HG03520 (cell line): ENCODE results near the gene CALN1.

ENCODE experiments used
- ATAC-seq: cut with Tn5 transposase; IDR thresholded peaks from one replicate; pipeline ENCODE4 v1.9.1; 2021; ENCODE audit warnings: mild to moderate bottlenecking, moderate library complexity; ENCODE audit not compliant: unreplicated experiment

CALN1 gene

DNA sequence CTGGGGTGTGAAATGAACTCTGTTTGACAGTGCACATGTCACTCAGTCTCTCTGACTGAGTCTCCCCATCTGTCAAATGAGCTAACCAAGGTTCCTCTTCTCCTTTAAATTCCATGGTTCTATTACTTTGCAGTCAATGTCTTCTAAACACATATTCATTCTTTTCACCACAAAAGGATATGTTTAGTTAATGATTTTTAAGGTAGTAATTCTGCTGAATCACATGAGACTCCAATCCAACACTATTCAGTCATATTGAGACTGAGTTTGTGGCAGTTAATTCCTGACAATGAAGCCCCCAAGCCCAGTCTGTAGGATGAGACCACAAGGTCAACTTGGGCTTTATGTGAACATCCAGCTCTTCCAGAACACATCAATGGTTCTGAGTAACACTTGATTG, 85.3 kb downstream of the CALN1 start:
- no peak for ATAC-seq

DNA sequence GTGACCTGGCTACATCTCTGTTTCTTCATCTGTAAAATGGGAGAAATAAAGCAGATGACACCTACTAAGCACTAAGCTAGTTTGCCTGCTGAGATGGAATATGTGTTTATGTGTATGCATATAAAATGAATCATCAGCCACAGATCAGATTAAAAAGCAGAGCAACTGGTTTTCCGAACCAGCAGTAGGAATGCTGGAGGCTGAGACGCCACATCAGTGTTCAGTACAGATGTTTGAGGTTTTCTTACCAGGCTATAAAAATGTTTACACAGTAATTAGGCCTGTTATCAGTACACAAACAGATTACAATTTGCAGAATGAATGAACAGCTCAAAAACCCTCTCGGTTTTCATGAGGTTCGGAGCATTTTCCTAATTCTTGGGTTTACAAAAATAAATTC, 85.8 kb downstream of the CALN1 start:
- ATAC-seq: no peak

DNA sequence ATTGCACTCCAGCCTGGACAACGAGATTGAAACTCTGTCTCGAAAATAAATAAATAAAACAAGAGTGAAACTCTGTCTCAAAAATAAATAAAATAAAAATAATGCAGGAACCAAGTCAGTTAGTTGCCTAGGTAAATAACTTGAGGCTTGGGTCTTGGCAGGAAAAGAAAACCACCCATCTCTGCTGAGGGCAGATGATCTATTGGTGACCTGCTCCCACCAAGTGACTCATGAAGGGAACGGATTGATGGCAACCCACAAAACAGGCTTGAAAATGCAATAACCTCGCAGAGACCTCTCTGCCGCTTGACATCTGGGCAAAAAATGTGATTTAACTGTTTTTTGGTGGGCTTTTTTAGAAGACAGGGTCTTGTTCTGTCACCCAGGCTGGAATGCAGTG, 86.6 kb downstream of the CALN1 start:
- no peak for ATAC-seq

DNA sequence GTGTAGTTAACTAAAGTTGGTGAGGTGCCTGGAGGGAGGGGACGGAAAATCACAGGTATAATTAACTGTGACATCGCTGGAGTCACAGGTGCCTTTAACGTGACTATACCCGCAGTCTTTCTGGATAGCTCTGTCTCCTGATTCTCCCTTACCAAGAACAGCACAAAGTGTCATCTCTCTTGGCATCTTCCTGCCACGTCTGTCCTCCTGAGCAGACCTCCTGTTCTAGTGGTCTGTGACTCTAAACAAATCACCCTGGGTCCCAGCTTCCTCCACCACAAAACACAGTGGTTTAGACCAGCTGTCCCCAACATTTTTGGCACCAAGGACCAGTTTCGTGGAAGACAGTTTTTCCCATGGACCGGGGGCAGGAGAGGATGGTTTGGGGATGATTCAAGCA, 90.5 kb downstream of the CALN1 start:
- ATAC-seq: no peak

DNA sequence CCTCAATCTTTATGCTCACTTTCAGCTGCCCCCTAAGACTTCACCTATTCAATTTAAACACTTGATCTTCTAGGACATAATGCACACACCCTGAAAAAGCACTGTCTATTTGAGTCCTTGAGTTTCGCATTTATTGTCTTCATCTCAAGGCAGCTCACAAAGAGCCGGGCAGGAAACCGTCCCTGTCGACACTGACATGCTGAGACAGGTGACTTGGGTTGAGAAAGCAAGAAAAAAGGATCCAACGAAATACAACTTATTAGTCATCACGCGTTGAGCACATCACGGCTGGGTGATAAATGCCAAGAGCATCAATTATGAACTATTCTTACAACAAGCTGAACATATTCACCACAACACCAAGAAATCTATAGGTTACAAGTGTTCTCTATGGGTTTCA, 91.1 kb downstream of the CALN1 start:
- ATAC-seq: no peak

DNA sequence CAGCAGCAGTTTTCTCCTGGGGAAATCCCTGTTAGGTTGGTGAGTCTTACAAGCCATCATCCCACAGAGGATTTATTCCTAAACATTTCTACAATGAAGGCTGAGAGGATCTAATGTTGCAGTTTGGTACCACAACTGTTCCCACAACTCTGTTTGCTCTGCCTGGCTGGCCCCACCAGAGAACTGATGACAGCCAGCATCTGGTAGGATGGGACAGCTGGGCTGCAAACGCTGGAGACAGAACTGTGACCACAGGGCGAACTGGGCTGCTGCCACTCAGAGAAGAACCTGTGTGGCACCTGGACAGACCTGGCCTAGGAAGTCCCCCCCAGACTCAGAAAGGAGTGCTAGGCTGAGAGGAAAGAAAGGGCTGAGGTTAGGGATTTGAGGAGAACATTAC, 94.8 kb downstream of the CALN1 start:
- ATAC-seq: no peak

DNA sequence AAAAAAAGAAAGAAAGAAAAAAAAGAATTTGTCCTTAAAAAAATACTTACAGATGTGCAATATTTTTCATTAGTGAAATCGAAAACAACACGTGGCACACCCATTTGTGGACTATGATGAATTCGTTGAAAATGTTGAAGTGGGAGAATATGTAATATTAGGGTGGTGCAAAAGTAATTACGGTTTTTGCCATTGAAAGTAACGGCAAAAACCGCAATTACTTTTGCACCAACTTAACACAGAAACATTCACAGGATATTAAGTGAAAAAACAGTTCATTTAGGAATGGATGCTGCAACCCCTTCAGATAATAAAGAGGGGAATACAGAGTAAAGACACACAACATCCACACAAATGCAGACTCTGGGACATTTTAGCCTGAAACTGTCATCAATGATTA, 96.0 kb downstream of the CALN1 start:
- ATAC-seq: no peak

DNA sequence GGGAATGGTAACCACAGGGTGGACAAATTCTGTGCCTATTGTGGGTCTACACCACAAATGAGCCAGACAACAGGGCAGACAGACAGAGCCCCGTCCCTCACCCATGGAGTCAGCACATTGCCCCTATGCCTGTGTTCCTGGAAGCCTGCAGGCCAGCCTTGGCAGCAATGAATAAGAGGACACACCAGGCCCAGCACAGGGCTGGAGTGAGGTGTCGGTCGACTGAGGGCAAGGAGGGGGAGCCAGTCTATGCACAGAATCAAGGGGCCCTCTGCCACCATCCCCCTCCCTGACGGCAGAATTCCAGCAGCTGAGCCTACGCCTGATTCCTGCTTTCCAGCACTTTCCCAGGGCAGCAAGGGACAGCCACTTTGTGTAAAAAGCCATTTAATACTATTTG, 98.2 kb downstream of the CALN1 start:
- ATAC-seq: no peak

DNA sequence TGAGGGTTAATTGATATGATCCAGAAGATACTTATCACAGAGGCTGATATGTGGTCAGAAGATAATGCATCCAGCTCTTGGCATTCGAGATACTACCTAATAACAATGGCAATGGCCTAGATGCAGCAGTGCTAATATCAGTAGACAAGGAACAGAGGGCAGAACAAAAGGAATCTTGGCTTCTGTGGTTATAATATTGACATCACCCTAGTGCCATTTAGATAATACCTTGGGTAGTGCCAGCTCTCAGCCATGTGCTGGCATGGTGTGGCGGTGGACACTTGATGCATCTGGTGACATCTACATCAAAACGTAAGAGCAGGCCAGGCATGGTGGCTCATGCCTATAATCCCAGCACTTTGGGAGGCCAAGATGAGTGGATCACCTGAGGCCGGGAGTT, 101.8 kb downstream of the CALN1 start:
- no peak for ATAC-seq

DNA sequence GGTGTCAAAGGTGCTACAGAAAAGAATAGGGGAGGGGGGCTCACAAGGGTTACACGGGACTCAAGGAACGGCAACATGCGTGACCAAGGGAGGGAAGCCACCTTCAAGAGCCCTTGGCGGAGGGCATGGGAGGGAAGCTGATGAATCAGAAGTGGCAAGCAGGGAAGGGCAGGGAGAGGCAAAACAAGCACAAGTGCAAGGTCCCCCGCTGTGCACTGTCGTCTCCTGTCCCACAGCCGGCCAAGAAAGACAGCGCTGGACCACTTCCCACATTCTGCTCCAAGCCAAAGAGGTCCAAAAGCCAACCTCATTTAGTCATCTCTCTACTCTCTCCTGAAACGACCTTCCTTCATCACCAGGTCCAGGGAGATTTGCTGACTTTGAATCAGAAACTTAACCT, 102.7 kb downstream of the CALN1 start:
- no peak for ATAC-seq

DNA sequence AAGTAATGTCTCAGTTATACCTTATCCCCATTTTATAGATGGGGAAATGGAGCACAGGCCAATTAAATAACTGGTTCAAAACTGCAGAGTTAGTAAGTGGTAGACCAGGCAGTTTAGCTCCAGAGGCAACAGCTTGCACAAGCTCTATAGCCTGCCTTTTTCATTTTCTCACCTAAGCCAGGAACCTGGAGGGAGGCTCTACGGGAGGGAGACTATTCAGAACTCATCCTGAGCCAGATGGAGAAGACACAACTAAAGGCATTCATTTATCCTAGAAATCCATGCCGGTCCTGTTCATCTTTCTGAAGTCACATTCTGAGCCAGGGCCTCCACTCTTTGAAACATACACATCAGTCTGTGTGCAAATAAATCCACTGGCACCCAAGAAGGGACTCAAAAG, 103.2 kb downstream of the CALN1 start:
- no peak for ATAC-seq

DNA sequence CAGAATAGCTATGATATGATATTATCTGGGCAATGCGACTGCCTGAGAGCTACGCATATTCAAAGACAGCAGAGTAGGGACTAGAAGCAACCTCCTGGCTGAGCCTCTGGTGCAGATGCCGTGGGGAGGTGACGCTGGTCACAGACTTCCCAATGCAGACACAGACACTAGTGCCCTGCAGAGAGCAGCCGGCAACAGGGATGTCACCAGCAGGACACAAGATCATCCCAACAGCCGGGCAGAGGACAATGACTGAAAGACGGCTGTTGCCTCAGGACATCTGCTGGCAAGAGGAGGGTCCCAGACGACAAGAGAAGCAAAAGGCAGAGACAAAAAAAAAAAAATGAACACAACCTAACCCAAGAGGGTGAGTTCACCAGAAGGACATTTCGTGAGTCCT, 104.6 kb downstream of the CALN1 start:
- no peak for ATAC-seq

DNA sequence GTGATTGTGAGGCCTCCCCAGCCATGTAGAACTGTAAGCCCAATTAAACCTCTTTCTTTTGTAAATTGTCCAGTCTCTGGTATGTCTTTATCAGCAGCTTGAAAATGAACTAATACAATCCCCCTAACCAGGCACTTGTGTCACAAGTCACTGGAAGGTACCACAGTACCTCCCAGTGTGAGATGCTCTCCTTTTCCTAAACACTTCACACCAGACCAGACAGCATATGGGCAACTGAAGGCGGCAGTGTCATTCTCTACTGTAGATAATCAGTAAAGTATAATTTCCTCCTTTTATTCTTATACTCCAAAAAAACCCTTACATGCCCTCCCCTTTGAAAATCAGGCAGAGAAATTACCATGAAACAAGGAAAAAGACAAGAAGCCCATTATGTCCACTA, 113.2 kb downstream of the CALN1 start:
- ATAC-seq: no peak

DNA sequence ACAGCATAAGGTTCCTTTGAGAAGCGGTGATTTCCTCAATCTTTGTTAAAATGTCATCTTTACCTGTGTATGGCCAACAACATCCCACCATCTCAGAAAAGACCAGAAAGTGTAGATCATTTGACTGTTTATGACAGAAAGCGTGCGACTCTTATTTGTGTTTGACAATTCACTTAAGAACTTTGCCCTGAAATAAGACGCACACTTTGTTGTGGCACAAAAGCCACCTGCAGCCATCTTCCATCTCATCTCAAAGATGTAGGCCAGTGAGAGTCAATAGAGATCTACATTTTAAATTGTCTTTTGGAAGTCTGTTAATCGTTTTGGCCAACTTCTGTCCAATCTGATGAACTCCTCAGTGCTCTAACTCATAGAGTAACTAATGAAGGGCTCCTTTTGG, 114.0 kb downstream of the CALN1 start:
- no peak for ATAC-seq

DNA sequence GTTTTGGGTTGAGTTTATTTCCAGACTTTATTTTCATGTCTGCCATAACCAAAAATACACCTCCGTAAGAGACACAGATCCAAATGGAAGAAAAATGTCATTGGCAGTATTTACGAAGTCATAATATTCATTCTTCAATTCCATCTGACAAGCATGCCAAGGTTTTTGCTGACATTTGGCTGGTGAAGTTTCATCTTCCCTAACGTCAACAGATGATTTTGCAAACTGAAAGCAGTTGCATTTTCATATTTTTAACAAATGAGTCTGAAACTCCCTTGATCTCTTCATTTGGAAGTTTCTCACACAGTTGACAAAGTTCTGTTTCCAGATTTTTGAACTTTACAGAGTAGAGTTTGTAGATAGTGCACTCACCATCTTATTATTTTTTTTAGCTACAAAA, 114.5 kb downstream of the CALN1 start:
- ATAC-seq: no peak

DNA sequence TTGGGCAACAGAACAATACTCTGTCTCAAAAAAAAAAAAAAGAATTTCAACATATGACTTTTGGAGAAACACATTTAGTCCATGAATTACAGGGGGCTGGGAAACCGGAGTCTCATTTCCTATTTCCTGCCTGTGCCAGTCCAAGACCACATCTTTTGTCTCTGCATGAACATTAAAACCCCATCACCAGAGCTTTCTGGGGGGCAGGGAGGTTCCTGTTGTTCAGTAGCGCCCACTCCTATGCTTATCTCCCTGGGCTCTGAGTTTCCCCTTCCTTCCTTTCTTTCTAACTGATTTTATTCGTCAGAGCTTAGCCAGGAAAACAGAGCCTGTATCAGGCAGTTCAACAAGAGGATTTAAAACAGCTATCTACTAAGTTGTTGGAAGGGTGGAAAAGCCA, 119.3 kb downstream of the CALN1 start:
- ATAC-seq: no peak

DNA sequence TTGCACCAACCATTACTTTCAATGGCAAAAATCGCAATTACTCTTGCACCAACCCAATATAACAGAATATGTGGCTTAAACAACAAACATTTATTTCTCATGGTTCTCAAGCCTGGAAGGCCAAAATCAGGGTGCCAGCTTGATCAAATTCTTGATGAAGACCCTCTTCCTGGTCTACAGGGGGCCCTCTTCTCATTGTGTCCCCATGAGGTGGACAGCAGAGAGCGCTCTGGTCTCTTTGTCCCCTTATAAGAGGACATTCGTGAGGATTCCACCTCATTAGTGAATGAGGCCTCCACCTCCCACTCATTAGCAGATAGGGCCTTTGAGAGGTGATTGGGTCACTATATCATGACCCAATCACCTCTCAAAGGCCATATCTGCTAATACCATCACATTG, 120.0 kb downstream of the CALN1 start:
- ATAC-seq: no peak

DNA sequence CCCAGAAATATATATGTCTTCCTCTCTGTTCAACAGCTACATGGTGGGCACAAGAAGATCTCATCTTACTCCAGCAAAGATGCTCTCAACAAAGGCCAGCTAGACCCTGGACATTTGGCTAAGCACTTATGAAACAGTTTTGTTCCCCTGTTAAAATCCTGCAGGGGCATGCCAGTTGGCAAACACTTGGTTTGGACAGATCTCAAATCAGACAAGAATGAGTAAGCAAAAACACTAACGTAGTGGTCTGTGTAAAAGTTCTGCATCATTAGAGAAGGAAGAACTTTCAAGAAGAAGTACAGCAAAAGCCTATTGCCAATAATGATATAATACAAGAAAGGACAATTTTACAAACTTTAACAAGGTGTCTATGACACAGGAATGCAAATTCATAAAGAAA, 125.6 kb downstream of the CALN1 start:
- no peak for ATAC-seq

DNA sequence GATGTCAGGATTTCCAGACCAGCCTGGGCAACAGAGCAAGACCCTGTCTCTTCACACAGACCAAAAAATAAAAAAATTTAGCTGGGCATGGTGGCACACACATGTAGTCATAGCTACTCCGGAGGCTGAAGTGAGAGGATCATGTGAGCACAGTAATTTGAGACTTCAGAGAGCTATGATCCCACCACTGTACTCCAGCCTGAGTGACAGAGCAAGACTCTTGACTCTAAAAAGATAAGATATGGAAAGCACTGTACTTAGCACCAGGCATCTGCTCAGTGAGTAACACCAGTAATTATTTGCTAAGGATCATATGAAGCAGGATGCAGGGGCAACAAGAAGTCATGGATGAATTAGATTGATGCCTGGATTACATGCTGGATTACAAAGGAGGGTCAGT, 128.8 kb downstream of the CALN1 start:
- ATAC-seq: no peak

DNA sequence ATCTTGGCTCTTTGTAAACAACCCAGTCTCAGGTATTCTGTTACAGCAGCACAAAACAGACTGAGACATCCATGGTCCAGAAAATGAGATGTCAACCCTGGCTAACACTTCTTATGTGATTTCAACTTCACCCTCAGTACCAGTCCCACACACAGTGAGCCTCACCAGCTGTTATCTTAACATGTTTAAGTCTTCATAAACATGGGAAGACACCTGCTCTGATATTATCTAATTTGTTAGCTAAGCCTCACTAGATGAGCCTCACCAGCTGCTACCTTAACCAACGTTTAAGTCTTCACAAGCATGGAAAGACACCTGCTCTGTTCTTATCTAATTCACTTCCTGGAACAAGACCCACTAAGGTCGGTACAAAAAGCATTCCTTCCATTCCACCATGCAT, 130.8 kb downstream of the CALN1 start:
- ATAC-seq: no peak

DNA sequence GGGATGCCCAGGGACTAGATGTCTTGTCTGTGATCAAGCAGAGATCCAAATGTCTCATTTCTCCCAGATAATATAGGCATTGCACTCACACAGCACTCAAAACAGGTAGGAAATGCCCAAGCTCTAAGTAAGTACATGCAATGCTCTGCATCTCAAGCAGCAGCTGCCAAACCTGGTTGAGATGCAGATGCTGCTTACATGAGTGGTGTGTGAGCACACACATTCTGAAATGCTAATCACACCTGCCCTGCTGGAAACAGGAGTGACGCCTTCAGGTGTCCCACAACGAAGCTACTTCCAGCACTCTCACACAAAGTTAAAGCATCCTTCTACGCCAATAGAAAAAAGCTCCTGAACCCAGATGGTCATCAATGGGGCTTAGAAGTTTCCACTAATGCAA, 132.9 kb downstream of the CALN1 start:
- no peak for ATAC-seq

DNA sequence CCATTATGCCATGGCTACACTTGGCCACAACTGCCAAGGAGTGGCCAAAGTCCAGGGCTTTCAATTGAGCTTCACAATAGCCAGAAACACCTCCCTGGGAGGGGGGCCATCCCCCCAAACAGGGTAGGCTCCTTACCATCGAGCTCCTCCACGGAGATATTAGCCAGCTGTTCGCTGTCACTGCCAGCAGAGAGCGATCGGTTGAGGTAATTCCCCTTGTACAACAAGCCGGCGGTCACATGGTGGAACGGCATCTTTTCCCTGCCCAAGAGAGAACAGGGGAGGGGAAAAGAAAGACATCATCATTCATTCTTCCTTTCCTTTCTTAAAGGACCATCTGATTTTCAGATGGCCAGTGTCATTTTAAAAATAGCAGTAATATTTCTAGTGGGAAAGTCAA, 133.6 kb downstream of the CALN1 start:
- no peak for ATAC-seq

DNA sequence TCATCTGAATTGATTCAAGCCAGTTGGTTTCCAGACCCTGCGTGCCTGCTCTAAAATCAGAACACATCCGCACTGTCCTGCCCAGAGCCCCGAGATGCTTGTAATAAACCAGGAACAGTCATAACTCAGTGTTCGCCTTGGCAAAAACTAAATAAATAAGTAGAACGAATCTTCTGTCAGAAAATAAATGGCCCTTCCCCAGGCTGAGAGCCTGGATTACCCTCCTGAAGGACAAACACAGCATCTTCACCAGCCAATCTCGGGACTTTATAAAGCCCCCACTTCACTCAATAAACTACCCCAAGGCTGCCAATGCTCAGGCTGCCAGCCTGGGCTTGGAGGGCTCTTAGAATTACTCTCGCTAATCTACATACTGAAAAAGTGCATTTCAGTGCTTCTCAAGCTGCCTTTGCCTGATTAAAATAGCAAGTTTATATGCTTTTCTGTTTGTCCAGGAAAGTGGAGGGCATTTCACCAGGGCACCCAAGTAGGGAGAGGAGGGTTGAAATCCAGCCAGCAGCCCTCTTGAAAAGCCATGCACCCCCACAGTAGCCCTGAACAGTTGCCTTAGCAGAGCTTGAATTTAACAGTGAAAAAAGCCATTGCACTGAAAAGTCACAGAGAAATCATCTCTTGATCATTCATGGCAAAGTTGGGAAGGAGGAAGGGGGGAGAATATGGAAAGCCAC, 136.6 kb downstream of the CALN1 start:
- ATAC-seq: no peak

DNA sequence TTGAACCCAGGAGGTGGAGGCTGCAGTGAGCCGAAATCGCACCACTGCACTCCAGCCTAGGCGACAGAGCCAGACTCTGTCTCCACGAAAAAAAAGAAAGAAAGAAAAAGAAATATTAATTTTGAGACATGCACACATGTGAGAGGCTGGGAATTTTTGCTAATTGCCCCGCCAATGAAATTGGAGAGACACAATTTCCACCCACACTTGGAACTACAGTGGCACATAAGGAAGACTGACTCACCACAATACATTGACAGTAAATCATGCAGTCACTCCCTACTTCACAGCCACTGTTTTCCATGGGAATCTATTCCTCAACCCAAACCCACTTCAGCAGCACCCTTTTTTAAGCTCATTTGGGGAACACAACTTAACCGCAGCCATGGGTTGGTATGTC, 139.7 kb downstream of the CALN1 start:
- ATAC-seq: no peak
